HG03045 (cell line): ENCODE results near the gene TOP1.
"Not testable (repeated sequence)": the region's sequence is repeated elsewhere in the genome, so short reads cannot be mapped to it uniquely, and the experiment has no call there.

ENCODE experiments used
- ATAC-seq: cut with Tn5 transposase; IDR thresholded peaks from one replicate; pipeline ENCODE4 v1.9.1; 2021; ENCODE audit warnings: mild to moderate bottlenecking, moderate library complexity; ENCODE audit not compliant: unreplicated experiment

Gene TOP1

DNA sequence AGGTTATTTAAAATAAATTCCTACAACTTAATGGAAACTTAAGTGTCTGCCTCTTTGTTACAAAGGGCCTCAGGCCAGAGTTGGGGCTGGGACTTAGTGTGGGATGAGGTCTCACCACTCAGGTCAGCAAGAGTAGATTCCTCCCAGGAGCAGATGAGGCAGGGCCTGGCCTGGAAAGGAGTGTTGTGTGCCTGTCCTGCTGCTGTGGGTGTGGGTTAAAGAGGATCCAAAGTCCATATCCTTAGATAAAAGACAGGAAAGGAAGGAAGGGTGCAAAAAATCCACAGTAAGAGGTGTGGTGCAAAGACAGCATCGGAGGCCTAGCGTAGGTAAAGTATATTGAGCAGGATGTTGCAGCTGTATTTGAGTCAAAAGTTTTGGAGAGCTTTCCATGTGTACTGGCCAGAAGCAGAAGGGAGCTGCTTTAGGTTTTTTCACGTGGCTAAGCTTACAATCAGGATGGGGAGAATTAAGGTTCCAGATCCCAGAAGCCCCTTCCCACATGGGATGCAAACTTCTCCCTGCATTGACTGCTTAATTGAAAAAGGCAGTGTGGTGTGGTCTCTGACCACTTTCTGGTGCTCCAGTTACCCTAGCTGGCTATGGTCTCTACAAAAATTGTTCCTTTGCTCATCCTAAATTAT, 96.0 kb downstream of the TOP1 start:
- ATAC-seq = no peak

DNA sequence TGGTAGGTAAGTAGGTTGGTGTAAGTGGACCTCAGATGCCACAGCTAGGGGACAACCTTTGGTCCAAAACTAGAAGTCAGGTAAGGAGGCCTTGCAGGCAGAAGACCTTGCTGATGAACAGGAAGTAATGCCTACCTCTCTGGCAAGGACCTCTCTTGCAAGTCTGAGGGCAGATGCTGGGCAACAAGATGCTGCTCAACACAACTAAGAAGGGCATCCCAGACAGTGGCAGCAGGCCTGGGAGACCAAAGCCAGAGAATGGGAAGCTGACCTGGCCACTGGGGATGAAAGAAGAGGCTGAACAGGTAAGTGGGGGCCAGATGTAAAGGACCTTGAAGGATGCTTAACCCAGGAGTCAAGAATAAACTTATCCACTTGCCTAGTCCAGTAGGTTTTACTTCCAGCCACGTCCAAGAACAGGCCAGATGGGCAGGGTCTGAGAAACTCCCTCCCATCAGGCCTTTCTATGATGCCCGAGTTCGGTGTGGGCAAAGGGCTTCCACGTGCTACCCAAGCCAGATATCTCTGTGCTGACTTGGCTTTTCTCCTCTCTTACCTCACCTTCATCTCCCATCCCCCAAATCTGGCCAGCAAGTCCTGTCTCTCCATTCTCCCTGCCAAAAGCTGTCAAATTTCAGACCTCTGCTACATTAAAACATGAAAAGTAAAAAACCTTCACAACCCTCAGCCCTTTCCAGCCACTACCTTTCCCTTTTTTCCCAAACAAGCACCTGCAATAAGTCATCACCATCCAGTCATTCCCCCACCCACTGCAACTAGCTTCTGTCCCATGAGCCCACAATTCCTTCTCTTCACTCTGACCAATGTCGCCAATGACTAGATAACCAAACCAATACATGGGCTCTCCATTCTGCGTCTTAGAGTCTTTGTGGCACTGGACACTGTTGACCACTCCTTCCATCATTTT, 97.2 kb downstream of the TOP1 start:
- ATAC-seq = no peak

DNA sequence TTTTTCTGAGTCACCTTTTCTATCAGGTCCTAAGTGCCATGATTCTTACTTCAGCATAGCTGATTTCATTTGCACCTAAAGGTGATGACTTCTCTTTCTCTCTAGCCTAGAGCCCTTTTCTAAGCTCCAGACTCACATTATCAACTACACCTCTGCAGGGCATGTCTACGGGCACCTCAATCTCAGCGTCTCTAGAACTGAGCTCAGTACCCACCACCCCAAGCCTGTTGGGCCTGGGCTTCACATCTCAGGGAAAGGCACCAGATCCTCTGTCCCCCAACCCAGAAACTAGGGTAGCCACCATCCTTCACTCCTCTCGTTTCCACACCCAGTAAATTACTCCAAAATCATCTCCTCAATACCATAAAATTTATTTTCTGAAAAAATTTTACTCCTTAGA, 98.1 kb downstream of the TOP1 start:
- ATAC-seq = no peak

- not testable (repeated sequence) for ATAC-seq
Measured at GRCh38 chr20:41128317-41128716, 99.7 kb downstream of the TOP1 start.

DNA sequence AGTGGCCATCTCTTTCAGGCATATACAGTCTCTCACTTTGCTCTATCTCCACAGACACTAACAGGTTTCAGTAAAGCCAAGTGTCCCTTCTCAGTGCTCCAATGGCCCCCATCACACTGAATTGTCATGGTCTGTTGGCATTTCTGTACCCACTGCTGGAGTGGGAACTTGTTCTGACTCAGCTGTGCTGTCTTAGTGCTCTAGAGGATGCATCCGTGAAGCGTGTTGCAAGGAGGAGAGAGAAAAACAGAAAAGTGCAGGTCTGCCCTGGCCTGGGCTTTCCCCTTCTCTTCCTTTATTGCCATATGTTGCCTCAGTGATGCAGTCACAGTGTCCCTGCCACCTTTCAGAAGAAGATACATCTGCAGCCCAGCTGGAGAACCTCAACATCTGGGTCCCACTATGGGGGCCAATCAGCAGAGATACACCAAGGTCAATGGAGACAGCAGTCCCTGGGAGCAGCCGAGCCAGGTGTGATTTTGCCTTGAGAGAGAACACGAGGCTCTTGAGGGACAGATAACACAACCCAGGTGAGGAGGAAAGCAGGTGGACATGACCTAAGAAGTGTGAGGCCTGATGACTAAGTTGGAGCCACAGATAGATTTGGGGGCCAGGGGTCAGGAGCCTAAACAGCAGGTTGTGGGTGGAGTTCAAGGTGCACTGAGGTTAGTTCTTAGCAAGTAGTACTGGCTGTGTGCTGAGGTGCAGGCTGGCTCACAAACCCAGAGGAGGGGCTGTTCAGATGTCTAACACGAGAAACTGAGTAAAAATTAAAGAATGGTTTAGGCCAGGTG, 103.2 kb downstream of the TOP1 start:
- no peak for ATAC-seq

DNA sequence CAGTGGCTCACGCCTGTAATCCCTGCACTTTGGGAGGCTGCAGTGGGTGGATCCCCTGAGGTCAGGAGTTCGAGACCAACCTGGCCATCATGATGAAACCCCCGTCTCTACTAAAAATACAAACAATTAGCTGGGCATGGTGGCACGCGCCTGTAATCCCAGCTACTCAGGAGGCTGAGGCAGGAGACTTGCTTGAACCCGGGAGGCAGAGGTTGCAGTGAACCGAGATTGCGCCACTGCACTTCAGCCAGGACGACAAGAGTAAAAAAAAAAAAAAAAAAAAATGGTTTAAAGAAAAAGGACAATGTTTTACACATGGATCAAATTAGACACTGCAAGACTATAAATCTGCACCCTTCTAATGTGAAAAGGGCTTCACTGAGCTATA, 103.8 kb downstream of the TOP1 start:
- ATAC-seq = not testable (repeated sequence)

DNA sequence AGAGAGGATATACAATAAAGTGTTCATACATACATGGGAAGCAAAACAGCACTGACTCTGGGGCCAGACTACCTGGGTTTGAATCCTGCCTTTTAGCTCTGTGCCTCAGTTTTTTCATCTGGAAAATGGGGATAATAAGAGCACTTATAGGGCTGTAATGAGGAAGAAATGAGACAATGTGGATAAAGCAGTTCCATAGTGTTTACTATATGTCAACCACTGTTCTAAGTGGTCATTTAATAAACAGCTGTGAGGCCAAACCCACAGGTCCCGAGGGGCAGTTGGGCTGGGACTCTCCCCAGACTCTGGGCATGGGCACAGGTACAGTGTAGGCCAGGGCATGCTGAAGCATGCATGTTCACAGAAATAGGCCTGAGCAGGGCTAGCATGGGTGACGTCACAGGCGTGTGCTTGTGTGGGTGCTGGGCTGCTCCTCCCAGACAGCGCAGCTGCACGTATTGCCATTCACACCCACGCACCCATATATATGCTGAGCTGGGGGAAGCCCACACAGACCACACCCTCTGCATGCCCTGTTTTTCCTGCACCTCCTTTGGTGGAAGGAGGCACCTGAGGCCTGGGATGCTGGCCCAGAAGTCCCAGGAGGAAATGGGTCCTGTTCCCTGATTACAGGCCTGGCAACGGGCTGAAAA, 105.2 kb downstream of the TOP1 start:
- ATAC-seq = peak; percentile 45

- ATAC-seq = no peak
Measured at GRCh38 chr20:41134362-41135186, 106.0 kb downstream of the TOP1 start.

- no peak for ATAC-seq
Measured at GRCh38 chr20:41135187-41135887, 106.7 kb downstream of the TOP1 start.

GRCh38 chr20:41135888-41136679, 107.5 kb downstream of the TOP1 start:
- ATAC-seq = no peak

DNA sequence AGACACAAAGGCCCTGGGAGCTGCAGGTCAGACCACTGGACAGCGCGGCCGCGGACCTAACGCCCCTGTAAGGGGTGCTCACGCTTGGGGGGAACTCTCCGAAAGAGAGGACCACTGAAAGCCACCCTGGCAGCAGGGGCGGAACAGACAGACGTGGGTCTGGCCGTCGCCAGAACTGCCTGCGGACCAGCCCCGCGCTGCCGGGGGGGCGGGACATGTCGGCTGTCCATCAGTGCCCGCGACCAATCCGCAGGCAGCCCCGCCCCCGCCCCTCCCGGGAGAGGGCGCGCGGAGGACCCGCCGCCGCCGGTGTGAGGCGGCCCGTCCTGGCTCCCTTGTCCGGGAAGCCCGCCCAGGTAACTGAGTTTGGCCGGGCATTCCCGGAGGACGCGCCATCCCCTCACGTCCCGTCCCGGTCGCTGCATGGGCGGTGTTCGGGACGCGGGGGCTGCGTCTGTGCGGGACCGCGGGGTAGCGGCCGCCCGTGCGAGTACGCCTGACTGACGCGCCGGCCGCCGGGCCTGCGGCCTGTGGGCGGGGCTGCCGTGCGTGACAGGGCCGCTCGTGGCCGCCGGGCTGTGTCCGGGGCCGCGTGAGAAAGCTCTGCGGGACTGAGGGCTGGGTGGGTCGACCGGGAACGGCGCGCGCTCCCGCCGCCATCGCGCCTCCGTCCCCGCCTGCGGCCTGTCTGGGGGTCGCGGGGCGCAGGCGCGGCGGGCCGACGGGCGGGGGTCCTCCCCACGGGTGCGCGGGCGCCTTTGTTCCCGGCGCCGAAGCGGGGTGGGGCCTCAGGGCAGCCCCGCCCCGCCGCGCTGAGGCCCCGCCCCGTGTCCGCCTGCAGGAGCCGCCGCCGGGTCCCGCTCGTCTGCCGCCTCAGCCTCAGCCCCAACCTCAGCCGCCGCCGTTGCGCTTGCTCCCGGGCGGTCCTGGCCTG, 108.3 kb downstream of the TOP1 start, which contains the start of gene PLCG1:
PLCG1 (plus strand) TSS at position 864 of the 934 bp plus-strand sequence. CDS start 99 bp downstream, outside the sequence.
- peak; percentile 59 for ATAC-seq

DNA sequence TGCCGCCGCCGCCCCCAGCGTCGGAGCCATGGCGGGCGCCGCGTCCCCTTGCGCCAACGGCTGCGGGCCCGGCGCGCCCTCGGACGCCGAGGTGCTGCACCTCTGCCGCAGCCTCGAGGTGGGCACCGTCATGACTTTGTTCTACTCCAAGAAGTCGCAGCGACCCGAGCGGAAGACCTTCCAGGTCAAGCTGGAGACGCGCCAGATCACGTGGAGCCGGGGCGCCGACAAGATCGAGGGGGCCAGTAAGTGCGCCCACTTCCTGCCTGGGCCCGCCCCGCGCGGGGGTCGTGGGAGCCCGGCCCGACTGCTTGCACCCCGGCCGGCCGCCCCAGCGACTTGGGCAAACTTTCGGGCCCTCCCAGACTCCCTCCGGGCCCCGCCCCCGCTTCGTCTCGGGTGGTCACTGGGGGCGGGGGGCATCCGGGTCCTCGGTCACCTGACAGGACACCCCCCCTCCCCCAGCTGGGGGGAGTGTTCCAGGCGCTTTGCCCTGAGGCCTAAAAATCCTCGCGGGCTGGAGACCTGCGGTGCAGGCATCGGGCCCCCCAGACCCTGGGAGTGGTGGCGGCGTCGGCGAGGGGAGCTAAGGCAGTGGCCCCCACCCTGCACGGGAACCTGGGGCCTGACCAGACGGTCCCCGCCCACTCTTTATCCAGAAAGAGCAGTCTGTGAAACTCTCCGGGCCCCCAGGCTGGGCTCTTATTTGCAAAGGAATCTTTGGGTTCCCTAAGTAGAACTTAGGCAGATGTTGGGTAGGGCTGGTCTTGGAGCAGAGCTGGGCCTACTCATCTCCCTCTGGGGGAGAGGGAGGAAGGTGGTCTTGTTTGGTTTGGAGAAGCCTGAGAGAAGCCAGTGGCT, 109.2 kb downstream of the TOP1 start:
- peak; percentile 9 for ATAC-seq

- ATAC-seq = no peak
Measured at GRCh38 chr20:41138475-41139226, 110.0 kb downstream of the TOP1 start.

DNA sequence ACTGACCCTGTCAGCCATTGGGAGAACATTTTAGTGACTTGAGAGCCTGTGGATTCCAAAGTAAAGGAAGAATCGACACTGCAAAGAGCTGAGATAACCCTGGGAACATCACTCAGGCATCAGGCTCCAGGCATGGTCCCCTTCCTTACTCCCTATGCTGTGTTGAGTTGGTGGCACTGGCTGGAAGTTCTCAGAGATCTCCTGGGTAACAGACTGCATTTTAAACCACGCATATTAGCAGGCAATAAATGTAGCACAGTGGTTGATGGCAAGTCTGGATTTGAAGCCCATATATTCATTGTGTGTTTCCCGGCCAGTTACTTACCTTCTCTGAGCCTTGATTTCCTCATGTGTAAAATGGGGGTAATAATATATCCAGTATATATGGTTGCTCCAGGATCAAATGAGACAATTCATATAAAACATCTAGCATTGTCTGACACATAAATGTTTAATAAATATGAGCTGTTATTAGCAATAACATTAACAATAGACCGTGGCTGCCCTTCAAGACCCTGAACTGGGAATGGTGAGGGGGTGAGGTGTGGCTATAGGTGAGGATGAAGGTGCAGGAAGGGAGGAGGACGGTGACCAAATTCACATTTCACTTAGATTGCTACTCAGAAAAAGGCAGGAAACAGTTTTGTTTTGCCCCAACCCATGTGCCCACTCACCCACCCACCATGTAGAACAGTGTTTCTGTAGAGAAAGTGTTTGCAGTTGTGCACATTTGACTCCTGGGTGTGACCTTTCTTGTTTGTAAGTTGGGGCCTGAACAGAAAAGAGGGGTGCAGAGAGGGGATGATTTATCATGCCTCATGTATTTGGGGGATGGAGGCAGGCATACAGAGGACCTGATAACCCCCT, 110.8 kb downstream of the TOP1 start:
- no peak for ATAC-seq
